ENCODE data around the gene NDUFS8. TPM values are rescaled to one million over a fixed set of nuclear protein-coding genes. Genes with fewer than 3 reads are reported as not detected.

Gene NDUFS8
- total and polyA plus RNA-seq, 2 of the 13 experiments (the other 11 are each of a cell fraction or from before 2014, with no cell fraction given), result 96.7 to 158 TPM

DNA sequence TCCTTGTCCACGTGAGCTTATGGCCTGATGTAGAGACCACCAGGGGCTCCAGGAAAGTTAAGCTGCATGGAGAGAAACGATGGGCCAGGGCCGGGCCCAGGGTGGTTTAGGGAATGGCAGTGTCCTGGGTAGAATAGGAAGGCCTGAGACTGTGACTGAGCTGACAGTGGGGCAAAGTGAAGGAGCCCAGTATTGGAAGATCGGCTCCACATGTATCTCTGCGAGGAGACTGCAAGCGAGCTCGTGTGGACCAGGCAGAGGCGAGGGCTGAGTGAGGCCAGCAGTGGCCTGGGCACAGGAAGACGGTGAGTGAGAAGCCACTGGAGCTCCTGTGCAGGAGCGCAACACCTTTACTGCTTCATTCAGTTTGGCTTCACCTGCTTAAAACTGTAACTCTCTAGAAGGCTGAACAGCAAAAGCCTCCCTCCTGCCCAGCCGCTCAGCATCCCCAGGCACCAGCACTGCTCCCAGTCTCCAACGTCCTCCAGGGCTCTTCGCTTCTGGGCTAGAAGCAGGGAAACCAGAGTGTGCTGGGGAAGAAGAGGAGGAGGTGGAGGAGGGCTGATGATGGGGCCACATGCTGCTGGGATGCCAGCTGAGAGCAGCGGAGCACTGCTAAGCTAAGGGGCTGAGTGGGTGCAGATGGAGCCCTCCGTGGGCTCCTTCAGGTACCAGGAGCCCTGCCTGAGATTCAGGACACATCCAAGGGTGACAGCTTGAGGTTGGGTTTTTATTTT lies 21.8 kb downstream of the NDUFS8 start (continued):
- TF ChIP-seq, protein P1, sequence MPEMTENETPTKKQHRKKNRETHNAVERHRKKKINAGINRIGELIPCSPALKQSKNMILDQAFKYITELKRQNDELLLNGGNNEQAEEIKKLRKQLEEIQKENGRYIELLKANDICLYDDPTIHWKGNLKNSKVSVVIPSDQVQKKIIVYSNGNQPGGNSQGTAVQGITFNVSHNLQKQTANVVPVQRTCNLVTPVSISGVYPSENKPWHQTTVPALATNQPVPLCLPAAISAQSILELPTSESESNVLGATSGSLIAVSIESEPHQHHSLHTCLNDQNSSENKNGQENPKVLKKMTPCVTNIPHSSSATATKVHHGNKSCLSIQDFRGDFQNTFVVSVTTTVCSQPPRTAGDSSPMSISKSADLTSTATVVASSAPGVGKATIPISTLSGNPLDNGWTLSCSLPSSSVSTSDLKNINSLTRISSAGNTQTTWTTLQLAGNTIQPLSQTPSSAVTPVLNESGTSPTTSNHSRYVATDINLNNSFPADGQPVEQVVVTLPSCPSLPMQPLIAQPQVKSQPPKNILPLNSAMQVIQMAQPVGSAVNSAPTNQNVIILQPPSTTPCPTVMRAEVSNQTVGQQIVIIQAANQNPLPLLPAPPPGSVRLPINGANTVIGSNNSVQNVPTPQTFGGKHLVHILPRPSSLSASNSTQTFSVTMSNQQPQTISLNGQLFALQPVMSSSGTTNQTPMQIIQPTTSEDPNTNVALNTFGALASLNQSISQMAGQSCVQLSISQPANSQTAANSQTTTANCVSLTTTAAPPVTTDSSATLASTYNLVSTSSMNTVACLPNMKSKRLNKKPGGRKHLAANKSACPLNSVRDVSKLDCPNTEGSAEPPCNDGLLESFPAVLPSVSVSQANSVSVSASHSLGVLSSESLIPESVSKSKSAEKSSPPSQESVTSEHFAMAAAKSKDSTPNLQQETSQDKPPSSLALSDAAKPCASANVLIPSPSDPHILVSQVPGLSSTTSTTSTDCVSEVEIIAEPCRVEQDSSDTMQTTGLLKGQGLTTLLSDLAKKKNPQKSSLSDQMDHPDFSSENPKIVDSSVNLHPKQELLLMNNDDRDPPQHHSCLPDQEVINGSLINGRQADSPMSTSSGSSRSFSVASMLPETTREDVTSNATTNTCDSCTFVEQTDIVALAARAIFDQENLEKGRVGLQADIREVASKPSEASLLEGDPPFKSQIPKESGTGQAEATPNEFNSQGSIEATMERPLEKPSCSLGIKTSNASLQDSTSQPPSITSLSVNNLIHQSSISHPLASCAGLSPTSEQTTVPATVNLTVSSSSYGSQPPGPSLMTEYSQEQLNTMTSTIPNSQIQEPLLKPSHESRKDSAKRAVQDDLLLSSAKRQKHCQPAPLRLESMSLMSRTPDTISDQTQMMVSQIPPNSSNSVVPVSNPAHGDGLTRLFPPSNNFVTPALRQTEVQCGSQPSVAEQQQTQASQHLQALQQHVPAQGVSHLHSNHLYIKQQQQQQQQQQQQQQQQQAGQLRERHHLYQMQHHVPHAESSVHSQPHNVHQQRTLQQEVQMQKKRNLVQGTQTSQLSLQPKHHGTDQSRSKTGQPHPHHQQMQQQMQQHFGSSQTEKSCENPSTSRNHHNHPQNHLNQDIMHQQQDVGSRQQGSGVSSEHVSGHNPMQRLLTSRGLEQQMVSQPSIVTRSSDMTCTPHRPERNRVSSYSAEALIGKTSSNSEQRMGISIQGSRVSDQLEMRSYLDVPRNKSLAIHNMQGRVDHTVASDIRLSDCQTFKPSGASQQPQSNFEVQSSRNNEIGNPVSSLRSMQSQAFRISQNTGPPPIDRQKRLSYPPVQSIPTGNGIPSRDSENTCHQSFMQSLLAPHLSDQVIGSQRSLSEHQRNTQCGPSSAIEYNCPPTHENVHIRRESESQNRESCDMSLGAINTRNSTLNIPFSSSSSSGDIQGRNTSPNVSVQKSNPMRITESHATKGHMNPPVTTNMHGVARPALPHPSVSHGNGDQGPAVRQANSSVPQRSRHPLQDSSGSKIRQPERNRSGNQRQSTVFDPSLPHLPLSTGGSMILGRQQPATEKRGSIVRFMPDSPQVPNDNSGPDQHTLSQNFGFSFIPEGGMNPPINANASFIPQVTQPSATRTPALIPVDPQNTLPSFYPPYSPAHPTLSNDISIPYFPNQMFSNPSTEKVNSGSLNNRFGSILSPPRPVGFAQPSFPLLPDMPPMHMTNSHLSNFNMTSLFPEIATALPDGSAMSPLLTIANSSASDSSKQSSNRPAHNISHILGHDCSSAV (CRISPR knock-in tag; IDR thresholded peaks at IDR 0.05; ENCODE audit: borderline replicate concordance), result no peak
- TF ChIP-seq NPAS2 (CRISPR knock-in tag; IDR thresholded peaks at IDR 0.05; ENCODE audit: borderline replicate concordance) (no peak), RBFOX2 (IDR thresholded peaks at IDR 0.05; ENCODE audit: low read depth, low read length) (no peak), SNAPC2 (CRISPR knock-in tag; IDR thresholded peaks at IDR 0.05) (no peak), HIVEP1 (CRISPR knock-in tag; IDR thresholded peaks at IDR 0.05) (no peak), RBM22 (optimal IDR thresholded peaks at IDR 0.05; ENCODE audit: low read length) (peak; percentile 88)
- TF ChIP-seq, protein P2, sequence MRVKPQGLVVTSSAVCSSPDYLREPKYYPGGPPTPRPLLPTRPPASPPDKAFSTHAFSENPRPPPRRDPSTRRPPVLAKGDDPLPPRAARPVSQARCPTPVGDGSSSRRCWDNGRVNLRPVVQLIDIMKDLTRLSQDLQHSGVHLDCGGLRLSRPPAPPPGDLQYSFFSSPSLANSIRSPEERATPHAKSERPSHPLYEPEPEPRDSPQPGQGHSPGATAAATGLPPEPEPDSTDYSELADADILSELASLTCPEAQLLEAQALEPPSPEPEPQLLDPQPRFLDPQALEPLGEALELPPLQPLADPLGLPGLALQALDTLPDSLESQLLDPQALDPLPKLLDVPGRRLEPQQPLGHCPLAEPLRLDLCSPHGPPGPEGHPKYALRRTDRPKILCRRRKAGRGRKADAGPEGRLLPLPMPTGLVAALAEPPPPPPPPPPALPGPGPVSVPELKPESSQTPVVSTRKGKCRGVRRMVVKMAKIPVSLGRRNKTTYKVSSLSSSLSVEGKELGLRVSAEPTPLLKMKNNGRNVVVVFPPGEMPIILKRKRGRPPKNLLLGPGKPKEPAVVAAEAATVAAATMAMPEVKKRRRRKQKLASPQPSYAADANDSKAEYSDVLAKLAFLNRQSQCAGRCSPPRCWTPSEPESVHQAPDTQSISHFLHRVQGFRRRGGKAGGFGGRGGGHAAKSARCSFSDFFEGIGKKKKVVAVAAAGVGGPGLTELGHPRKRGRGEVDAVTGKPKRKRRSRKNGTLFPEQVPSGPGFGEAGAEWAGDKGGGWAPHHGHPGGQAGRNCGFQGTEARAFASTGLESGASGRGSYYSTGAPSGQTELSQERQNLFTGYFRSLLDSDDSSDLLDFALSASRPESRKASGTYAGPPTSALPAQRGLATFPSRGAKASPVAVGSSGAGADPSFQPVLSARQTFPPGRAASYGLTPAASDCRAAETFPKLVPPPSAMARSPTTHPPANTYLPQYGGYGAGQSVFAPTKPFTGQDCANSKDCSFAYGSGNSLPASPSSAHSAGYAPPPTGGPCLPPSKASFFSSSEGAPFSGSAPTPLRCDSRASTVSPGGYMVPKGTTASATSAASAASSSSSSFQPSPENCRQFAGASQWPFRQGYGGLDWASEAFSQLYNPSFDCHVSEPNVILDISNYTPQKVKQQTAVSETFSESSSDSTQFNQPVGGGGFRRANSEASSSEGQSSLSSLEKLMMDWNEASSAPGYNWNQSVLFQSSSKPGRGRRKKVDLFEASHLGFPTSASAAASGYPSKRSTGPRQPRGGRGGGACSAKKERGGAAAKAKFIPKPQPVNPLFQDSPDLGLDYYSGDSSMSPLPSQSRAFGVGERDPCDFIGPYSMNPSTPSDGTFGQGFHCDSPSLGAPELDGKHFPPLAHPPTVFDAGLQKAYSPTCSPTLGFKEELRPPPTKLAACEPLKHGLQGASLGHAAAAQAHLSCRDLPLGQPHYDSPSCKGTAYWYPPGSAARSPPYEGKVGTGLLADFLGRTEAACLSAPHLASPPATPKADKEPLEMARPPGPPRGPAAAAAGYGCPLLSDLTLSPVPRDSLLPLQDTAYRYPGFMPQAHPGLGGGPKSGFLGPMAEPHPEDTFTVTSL (CRISPR knock-in tag; IDR thresholded peaks at IDR 0.05; ENCODE audit: borderline replicate concordance), result no peak
- TF ChIP-seq, protein P3, sequence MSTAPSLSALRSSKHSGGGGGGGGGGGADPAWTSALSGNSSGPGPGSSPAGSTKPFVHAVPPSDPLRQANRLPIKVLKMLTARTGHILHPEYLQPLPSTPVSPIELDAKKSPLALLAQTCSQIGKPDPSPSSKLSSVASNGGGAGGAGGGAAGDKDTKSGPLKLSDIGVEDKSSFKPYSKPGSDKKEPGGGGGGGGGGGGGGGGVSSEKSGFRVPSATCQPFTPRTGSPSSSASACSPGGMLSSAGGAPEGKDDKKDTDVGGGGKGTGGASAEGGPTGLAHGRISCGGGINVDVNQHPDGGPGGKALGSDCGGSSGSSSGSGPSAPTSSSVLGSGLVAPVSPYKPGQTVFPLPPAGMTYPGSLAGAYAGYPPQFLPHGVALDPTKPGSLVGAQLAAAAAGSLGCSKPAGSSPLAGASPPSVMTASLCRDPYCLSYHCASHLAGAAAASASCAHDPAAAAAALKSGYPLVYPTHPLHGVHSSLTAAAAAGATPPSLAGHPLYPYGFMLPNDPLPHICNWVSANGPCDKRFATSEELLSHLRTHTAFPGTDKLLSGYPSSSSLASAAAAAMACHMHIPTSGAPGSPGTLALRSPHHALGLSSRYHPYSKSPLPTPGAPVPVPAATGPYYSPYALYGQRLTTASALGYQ (CRISPR knock-in tag; IDR thresholded peaks at IDR 0.05), result no peak
- TF ChIP-seq, protein P4, sequence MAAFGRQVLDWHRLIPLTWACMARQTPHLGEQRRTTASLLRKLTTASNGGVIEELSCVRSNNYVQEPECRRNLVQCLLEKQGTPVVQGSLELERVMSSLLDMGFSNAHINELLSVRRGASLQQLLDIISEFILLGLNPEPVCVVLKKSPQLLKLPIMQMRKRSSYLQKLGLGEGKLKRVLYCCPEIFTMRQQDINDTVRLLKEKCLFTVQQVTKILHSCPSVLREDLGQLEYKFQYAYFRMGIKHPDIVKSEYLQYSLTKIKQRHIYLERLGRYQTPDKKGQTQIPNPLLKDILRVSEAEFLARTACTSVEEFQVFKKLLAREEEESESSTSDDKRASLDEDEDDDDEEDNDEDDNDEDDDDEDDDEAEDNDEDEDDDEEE (CRISPR knock-in tag; IDR thresholded peaks at IDR 0.05), result no peak
